HG03457 (cell line): Measurements from ENCODE around the gene SAMD3.
A peak's percentile ranks its signal among the peaks of the same experiment; 100 is the strongest.
"Not testable (repeated sequence)": the region's sequence is repeated elsewhere in the genome, so short reads cannot be mapped to it uniquely, and the experiment has no call there.

ENCODE experiments used
- ATAC-seq: cut with Tn5 transposase; IDR thresholded peaks from one replicate; pipeline ENCODE4 v1.9.1; 2021; ENCODE audit warnings: moderate number of reproducible peaks; ENCODE audit not compliant: unreplicated experiment

The SAMD3 gene

DNA sequence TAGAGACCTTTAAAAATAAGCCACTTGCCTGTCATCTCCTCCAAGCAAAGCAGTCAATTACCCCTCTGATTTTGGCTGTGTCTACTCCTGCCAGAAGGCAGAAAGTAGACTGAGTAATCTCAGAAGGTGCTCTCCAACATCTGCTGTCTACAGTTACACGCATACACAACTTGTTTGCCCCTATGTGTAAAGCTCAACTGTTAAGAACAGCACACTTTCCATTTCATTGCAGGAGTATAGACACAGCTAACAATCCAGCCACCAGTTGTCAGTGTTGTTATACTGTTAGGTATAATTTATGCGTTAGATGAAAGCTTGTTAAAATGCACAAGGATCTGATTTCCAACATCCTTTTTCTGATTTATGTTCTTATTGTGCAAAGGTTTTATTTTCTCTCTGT lies 88.2 kb downstream of the SAMD3 start:
- no peak for ATAC-seq

DNA sequence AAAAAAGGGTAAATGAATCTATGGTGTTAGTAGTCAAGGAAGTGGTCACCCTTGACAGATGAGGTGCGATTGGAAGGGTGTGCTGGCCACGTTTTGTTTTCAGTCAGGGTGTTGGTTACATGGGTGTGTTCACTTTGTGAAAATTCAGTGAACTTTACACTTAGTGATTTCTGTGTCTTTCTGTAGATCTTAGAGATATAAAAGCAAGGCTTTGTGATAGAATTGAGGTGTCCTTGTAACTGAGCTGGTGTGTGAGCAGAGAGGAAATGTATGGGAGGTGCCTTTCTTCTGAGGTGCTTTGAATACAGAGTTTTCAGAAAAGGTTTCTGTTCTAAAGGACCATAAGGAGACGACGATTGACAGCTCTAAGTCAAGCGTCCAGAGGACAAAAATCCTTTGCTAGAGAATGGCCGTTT lies 90.5 kb downstream of the SAMD3 start:
- no peak for ATAC-seq

DNA sequence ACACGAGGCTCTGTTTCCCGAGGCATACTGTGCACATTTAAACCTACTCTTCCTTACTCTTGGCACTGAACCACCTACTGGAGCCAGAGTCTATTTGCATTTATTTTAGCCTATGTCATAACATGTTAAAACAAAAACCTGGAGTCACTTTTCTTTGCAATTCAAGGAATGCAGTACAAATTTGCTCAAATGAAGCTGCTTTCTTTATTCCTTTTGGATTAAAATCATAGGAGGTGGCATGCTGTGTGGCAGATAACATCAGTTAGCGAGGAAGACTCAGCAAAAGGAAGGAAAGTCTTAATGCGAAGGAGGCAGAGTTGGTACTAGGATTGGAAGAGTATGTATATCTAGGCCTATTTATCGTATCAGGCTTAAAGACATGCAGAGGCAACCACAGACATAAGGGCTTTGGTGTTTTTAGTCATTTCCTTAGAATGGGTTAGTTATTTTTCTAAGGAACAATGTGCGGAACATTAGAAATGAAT lies 92.9 kb downstream of the SAMD3 start:
- no peak for ATAC-seq

DNA sequence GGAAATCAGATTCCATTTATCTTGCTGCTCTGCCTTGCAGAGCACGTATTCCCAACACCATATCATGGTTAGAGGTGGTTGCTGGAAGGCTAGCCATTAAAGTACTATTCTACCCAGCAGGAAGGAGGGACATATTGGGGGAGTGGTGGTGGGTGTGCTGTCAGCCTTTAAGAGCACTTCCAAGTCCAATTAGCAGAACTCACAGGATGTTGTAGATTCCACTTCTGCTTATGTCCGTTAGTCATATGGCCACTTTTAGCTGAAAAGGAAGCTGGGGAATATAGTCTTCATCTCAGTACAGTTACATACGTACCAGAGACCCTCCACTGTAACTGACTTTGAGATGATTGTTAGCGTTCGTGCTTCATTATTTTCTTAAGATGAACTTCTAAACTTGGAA lies 94.4 kb downstream of the SAMD3 start:
- no peak for ATAC-seq

DNA sequence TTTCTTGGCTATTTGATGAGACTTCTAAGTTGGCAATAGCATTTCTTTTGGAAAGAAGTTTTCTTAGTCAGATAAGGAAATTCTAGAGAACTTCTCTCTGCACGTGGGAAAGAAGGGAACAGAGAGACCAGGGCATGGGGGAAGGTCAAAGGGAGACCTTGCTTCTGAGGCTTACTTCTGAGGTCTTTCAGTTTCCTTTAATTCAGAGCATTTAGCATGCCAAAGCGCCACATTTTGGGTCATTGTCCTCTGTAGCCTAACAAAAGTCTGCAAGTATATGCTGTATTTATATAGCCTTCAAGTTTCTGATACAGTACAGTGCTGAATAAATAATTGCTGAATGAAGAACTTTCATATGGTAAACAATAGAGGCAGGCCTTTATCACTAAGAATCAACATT lies 95.6 kb downstream of the SAMD3 start:
- no peak for ATAC-seq

DNA sequence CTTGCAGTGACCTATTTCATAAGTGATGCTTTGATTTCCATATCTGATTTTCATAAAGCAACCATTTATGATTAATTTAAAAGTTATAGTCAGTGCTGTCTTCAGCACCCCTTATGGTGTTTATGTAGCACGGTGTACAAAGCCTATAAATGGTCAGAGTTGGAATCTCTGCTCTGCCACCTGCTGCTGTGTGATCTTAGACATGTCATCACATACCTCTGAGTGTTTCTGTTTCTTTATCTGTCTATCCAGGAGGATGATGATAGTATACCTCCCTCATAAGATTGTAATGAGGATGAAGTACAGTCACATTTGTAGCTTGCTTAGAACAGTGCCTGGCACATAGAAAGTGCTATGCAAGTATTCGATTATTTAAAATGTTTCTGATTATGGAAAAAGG lies 100.5 kb downstream of the SAMD3 start:
- no peak for ATAC-seq

DNA sequence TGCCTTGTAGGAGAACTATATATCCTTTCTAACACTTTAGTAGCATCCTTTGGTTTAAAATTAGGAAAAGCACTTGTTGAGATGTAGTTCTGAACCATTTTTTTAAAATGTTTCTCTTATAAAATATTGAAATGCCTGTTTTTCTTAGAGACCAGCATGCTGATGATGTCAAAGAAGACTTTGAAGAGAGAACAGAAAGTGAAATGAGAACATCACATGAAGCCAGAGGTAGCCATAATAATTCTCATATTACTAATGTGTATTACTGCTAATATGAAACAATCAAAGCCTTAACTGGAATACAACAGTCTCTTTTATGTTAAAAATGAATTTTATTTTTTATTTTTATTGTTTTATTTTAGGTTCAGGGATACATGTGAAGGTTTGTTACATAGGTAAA lies 102.0 kb downstream of the SAMD3 start:
- no peak for ATAC-seq

DNA sequence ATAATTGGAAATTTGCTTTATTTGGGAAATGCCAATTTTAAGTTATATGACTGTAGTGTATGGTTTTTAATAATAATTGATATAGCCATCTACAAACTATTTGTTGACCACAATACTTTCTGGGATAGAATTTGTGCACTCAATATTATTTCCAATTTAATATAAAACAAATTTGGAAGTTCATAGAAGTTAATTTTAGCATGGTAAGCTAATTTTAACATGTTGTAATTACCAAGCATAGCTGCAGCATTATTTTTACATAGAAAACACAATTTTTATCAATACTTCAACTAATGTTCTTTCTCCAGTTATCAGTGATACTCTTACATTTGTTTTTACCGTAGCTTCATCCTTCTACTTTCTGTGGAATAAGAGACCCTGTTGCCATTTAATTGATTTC lies 103.5 kb downstream of the SAMD3 start:
- ATAC-seq = no peak

DNA sequence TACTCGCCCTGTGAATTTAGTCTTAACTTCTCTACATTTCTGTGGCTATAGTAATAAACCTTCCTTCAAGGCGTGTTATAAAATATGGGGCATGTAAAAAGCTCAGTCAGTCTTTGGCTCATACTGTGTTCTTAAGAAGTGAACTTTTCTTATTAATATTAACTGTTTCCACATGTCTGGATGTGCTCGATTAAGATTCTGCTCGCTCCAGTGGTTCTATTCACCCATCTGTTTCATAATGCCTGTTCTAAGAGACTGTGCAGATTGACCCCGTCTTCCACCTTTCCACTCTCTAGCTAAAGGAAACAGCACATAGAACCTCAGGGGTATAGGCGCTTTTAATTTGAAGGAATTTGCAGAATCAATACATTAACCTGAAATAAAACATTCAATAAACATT lies 104.5 kb downstream of the SAMD3 start:
- ATAC-seq = no peak

DNA sequence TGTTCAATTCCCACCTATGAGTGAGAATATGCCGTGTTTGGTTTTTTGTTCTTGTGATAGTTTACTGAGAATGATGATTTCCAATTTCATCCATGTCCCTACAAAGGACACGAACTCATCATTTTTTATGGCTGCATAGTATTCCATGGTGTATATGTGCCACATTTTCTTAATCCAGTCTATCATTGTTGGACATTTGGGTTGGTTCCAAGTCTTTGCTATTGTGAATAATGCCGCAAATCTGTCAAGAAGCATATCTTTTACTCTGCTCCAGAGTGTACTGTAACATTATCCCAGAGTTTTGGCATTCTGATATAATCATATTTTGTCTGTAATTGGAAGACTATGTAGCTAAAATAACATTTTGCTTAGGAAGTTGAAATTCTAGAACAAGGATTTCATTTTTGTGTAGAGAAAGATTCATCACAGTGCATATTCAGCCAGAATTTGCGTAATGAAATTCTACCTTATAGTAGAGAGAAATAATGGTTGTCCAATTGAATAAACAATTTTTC lies 105.5 kb downstream of the SAMD3 start:
- ATAC-seq = not testable (repeated sequence)

DNA sequence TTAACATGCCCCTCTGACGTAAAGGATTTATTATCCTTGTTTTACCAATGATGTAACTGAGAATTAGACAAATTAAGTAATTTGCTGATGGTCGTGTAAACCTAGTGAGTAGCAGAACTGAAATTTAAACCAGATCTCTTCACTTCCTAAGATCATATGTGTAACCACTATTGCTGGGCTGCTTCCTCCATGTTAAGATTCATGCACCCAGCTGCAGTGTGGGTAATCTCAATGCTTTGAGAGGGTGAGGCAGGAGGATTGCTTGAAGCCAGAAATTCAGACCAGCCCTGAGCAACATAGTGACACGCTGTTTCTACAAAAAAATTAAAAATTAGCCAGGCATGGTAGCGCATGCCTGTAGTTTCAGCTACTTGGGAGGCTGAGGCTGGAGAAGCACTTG lies 106.5 kb downstream of the SAMD3 start:
- ATAC-seq = no peak

DNA sequence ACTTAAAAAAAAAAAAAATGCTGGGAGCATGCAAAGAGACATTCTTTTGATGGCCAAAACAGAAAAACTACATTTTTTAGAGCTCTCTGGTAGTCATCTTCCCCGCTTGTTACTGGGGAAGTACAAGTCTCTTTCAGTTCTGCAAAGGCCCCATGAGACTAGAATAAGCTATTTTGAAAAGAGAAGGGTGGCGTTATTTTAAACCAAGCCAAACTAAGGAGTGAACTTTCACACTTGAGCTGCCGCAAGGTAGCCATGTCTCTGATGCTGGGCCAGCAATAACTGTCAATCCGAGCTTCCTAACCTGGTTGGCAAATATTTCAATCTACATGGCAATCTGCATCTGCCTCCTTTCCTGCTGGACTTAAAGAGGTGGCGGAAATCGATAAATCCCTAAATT lies 107.7 kb downstream of the SAMD3 start:
- peak; percentile 85 for ATAC-seq

DNA sequence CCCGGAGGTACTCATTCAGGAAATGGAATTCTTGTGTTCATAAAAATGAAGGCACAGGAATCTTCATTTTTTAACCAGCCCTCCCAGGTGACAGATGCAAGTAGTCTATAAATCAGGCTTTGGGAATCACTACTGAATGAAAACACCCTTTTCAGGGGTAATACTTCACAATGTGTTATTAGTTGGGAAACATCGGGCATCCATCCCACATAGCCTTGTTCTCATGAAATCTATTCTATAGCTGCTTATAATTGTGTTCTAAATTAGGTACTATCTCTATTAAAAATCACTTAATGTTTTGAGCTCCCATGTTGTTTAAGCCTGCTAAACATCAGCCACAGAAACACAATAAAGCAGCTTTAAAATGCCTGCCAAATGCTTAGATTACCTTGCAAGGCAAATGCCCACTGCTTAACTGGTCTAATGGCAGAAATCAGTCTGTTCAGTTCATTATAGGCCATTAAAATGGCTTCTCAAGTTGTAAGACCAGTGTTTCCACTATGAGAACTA lies 109.5 kb downstream of the SAMD3 start:
- no peak for ATAC-seq

DNA sequence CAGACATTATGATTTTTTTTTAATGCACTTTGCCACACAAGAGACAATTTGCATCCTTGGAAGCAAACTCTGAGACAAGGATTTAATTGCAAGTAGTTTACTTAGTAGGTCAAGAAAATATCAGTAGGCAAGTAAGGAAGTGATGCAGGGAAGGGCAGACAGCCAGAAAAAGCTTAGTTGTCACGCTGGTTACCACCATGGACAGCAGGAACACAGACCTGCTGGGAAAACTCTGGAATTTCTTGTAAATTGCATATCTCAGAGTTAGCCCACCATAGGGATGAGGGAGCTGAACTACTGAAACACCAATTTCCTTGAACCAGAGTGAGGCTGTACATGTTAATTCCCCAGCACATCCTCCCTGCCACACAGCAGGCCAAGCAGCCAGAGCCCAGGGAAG lies 111.7 kb downstream of the SAMD3 start:
- no peak for ATAC-seq

DNA sequence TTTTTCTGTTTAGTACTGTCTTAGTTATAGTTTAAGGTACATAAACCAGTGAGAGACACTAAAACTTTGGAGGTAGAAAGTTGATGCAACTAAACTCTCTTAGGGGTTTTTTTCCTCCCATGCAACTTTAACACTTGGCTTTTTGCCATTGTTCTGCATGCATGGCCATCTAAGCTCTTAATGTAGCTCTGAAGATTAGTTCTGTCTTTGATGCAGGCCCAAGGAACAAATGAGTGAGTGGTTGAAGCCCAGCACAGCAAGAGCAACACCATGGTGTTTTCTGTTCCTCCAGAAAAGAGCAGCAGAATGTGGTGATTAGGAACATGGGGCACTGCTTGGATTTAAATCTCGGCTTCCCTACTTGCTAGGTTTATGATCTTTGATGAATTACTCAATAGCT lies 115.0 kb downstream of the SAMD3 start:
- ATAC-seq = no peak

DNA sequence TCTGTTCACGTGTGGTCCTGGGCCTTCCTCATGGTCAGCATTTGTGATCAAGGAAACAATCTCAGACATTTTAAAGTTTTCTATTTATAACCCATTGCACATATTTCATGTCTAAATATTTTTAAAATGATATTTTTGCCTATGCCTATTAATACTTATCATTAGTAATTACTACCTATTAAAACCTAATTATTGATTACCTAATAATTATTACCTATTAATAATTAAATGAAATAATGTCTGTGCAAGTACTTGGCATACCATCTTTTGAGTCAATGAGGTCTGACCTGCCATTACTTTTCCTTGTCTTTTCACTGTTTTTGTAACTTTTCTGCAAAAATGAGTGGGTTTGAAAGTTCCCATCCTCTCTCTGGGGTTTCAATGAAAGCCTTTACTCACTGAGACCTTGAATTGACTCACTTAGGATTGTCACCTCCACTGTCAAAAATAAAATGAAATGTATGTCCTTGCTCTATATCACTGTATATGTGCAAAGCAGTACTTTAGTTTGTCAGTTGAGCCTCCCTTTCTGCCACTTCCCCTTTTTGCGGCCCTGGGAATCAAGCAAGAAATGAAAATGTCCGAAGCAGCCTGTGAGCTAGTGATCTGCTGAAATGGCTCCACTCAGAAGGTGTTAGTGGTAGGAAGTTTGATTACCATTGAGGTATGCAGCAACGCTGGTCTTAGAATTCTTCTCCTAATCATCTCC lies 116.6 kb downstream of the SAMD3 start:
- no peak for ATAC-seq

DNA sequence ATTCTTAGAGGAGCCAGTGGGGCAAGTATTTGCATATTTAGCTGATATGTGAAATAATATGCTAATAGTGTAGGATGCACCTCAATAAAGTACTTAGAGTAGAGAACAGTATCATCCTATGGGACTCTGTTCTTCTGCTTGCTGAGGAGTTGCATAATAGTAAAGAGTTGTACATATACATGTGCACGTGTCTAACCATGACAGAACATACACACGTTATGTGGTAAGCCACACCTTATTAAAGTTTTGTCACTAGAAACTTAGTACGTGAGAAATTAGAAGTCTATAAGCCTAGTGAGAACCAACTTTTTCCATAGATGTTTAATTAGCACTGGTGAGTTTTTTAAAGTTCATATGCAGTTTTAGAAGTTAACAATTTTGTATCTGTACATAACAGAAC lies 123.6 kb downstream of the SAMD3 start:
- ATAC-seq = no peak

DNA sequence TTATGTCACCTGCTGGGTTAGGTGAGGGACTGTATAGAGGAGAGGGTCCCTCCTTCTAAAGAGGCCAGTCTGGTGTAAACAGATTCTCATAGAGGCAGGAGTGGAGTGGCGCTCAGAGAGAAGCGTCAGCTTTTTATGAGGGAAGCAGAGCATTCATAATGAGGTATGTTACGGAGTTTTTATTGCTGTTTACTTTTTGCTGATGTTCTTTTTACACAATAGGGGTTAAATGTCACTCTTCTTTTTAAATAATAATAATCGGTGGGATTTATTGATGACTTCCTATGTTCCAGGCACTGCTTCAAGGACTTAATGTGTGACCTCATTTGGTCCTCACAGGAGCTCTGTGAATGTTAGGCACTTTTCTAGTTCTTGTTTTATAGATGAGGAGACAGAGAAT lies 124.4 kb downstream of the SAMD3 start:
- no peak for ATAC-seq
